ENCODE results near the gene ZC3HAV1L. TPM values are rescaled to one million over a fixed set of nuclear protein-coding genes. Genes with fewer than 3 reads are reported as not detected.

Gene ZC3HAV1L
- total RNA-seq, 1 experiment from 2014 or later: 34.2 TPM

DNA sequence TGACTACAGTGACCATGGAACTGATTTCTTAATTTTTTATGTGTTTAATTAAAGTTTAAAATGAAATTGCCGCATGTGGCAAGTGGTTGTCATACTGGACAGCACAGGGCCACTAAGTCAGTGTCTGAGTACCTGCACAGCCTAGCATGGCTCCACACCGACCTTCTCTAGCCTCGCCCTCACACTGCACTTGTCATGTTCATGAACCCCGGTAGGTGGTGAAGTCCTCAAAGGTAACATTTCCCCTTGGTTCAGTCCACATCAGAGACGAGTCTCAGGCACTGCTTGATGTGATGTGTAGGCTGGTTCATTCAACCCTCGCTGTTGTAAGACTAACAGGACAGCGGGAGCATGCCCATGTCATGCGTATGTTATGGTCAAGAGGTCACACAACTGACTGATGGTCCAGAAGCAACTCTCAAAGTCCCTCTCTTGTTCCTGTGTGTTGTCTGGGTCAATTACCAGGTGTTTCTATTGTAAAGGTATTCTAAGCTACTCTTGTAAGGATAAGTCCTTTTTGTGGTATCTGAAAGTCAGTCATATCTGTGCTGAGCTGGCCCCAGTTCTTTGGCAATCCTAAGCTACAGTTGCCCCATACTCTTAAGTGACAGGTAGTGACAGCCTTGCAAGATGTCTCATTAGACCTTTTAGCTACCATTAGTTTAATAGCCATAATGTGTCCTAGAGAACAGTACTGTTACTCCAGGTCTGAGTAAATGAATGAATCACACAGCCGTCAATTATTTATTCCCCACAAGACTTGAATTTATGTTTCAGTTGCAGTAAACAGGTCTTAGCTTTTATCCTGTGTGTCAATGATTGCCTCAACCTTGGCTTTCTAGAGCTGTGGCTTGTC, 32.9 kb upstream of the ZC3HAV1L start:
- no peak for DNase-seq
- H3K36me3 ChIP-seq (ENCODE audit: low read depth): peaks cover 14% of the 10 kb centered on the region; the same call in 1 of the 2 replicates
- no peak overlapping the region for H2AFZ ChIP-seq
- H4K20me1 ChIP-seq (ENCODE audit: insufficient read depth): no peaks in the 10 kb centered on the region
- intact Hi-C loops (cut with micrococcal nuclease; ENCODE audit: unreplicated experiment): no loop called here
- no peaks in the 10 kb centered on the region for H3F3A ChIP-seq (ENCODE audit: insufficient read depth, low read depth)
- POLR2A ChIA-PET (ENCODE audit: unreplicated experiment): interaction anchor here (0.5 kb wide), 1 partner anchor 270 kb away, joined by 3 read pairs; no protein-coding TSS in a partner anchor
- BruUV-seq (replicated peaks): no TSS peak
- H3K27me3 ChIP-seq (ENCODE audit: insufficient read depth, low read depth): no peaks in the 10 kb centered on the region
- H3K4me3 ChIP-seq: no peak overlapping the region
- no peaks in the 10 kb centered on the region for H3K4me1 ChIP-seq (replicated peaks; ENCODE audit: insufficient read depth)
- CTCF ChIA-PET: interaction anchor here (0.5 kb wide), 1 partner anchor 326 kb away, joined by 3 read pairs; no protein-coding TSS in a partner anchor
- H3K9me2 ChIP-seq (ENCODE audit: insufficient read depth): no peaks in the 10 kb centered on the region
- no peaks in the 10 kb centered on the region for H3K79me2 ChIP-seq (ENCODE audit: low read depth)
- H3K27ac ChIP-seq: no peak overlapping the region
- TF ChIP-seq, protein P1, sequence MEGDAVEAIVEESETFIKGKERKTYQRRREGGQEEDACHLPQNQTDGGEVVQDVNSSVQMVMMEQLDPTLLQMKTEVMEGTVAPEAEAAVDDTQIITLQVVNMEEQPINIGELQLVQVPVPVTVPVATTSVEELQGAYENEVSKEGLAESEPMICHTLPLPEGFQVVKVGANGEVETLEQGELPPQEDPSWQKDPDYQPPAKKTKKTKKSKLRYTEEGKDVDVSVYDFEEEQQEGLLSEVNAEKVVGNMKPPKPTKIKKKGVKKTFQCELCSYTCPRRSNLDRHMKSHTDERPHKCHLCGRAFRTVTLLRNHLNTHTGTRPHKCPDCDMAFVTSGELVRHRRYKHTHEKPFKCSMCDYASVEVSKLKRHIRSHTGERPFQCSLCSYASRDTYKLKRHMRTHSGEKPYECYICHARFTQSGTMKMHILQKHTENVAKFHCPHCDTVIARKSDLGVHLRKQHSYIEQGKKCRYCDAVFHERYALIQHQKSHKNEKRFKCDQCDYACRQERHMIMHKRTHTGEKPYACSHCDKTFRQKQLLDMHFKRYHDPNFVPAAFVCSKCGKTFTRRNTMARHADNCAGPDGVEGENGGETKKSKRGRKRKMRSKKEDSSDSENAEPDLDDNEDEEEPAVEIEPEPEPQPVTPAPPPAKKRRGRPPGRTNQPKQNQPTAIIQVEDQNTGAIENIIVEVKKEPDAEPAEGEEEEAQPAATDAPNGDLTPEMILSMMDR (conservative IDR thresholded peaks at IDR 0.05): no peak
- no peak overlapping the region for H3K4me2 ChIP-seq
- H3K9me3 ChIP-seq (ENCODE audit: insufficient read depth, low read depth): no peaks in the 10 kb centered on the region

DNA sequence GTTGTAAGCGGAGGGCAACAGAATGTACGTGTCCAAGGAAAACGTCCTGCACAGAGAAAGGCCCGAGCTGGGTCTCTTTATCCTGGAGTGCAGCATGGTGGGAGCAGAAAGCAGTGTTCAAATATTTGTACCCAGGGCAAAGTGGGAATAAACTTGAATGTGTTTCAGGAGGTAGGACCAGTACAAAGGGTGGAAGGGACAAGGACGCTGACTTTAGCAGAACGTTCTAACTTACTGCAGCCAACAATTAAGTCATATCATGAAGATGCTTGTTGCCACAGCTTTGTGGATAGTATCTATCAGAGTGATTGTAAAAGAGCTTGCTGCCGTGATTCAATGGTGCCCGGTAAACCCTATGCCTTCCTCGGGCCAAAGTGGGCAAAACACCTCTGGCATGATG, 30.5 kb upstream of the ZC3HAV1L start:
- intact Hi-C loops (cut with micrococcal nuclease; ENCODE audit: unreplicated experiment): no loop called here
- no peak overlapping the region for H3K4me3 ChIP-seq
- TF ChIP-seq, protein P1 (conservative IDR thresholded peaks at IDR 0.05): no peak
- no peak for TF ChIP-seq EZH2 (IDR thresholded peaks at IDR 0.05; ENCODE audit: low read depth)
- H3K9me3 ChIP-seq (ENCODE audit: insufficient read depth, low read depth): no peaks in the 10 kb centered on the region
- no peak overlapping the region for H2AFZ ChIP-seq
- no peaks in the 10 kb centered on the region for H3K4me1 ChIP-seq (replicated peaks; ENCODE audit: insufficient read depth)
- H3F3A ChIP-seq (ENCODE audit: insufficient read depth, low read depth): no peaks in the 10 kb centered on the region
- H3K4me2 ChIP-seq: no peak overlapping the region
- peaks cover 9% of the 10 kb centered on the region; the same call in 1 of the 2 replicates for H3K36me3 ChIP-seq (ENCODE audit: low read depth)
- no peak overlapping the region for H3K27ac ChIP-seq
- H3K79me2 ChIP-seq (ENCODE audit: low read depth): no peaks in the 10 kb centered on the region
- no peaks in the 10 kb centered on the region for H3K27me3 ChIP-seq (ENCODE audit: insufficient read depth, low read depth)
- no peaks in the 10 kb centered on the region; the same call in 1 of the 2 replicates for H4K20me1 ChIP-seq (ENCODE audit: insufficient read depth)
- DNase-seq: no peak
- CTCF ChIA-PET: no interaction called here
- POLR2A ChIA-PET (ENCODE audit: unreplicated experiment): interaction anchor here (0.5 kb wide), 1 partner anchor 574 kb away, joined by 8 read pairs; no protein-coding TSS in a partner anchor
- BruUV-seq (replicated peaks): no TSS peak
- H3K9me2 ChIP-seq (ENCODE audit: insufficient read depth): no peaks in the 10 kb centered on the region

DNA sequence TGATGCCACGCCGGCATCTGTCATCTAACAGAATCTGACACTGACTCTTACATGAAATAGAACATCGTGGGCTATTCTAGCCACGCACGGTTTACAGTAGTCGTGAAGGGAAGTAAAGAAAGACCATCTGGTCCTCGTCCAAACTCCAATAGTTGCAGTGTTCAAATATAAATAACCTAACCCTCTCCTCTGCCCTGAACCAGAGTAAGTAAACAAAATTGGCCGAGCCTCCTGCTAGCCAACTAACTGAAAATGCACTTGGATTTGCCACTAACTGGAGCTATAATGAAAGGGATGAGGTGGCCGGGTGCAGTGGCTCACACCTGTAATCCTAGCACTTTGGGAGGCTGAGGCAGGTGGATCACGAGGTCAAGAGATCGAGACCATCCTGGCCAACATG, 29.5 kb upstream of the ZC3HAV1L start:
- intact Hi-C loops (cut with micrococcal nuclease; ENCODE audit: unreplicated experiment): no loop called here
- H3K27ac ChIP-seq: no peak overlapping the region
- no peaks in the 10 kb centered on the region for H3K9me2 ChIP-seq (ENCODE audit: insufficient read depth)
- no peaks in the 10 kb centered on the region for H3K27me3 ChIP-seq (ENCODE audit: insufficient read depth, low read depth)
- no peak for DNase-seq
- POLR2A ChIA-PET (ENCODE audit: unreplicated experiment): no interaction called here
- BruUV-seq (replicated peaks): no TSS peak
- CTCF ChIA-PET: no interaction called here
- no peaks in the 10 kb centered on the region for H3K79me2 ChIP-seq (ENCODE audit: low read depth)
- no peaks in the 10 kb centered on the region for H3F3A ChIP-seq (ENCODE audit: insufficient read depth, low read depth)
- H4K20me1 ChIP-seq (ENCODE audit: insufficient read depth): no peaks in the 10 kb centered on the region; the same call in 1 of the 2 replicates
- no peaks in the 10 kb centered on the region for H3K4me1 ChIP-seq (replicated peaks; ENCODE audit: insufficient read depth)
- peaks cover 5% of the 10 kb centered on the region; the same call in 1 of the 2 replicates for H3K36me3 ChIP-seq (ENCODE audit: low read depth)
- H3K9me3 ChIP-seq (ENCODE audit: insufficient read depth, low read depth): no peaks in the 10 kb centered on the region
- no peak overlapping the region for H3K4me3 ChIP-seq
- no peak overlapping the region for H3K4me2 ChIP-seq
- H2AFZ ChIP-seq: no peak overlapping the region
- TF ChIP-seq, protein P1 (conservative IDR thresholded peaks at IDR 0.05): no peak
- no peak for TF ChIP-seq EZH2 (IDR thresholded peaks at IDR 0.05; ENCODE audit: low read depth)
